Hepatocyte (in vitro differentiated cells): ENCODE data around the gene PTGIS.

Experiments
- CTCF ChIP-seq: fragments of 200-600 bp; sonication (generic); IDR thresholded peaks from 2 replicates; pipeline ENCODE4 v1.5.1; 2016; ENCODE audit warnings: antibody characterized with exemption, mild to moderate bottlenecking; ENCODE audit not compliant: poor library complexity
- EZH2 ChIP-seq: fragments of 200-600 bp; sonication (generic); IDR thresholded peaks from 2 replicates; pipeline ENCODE4 v1.6.1; 2016; ENCODE audit warnings: antibody characterized with exemption, mild to moderate bottlenecking, borderline replicate concordance

DNA sequence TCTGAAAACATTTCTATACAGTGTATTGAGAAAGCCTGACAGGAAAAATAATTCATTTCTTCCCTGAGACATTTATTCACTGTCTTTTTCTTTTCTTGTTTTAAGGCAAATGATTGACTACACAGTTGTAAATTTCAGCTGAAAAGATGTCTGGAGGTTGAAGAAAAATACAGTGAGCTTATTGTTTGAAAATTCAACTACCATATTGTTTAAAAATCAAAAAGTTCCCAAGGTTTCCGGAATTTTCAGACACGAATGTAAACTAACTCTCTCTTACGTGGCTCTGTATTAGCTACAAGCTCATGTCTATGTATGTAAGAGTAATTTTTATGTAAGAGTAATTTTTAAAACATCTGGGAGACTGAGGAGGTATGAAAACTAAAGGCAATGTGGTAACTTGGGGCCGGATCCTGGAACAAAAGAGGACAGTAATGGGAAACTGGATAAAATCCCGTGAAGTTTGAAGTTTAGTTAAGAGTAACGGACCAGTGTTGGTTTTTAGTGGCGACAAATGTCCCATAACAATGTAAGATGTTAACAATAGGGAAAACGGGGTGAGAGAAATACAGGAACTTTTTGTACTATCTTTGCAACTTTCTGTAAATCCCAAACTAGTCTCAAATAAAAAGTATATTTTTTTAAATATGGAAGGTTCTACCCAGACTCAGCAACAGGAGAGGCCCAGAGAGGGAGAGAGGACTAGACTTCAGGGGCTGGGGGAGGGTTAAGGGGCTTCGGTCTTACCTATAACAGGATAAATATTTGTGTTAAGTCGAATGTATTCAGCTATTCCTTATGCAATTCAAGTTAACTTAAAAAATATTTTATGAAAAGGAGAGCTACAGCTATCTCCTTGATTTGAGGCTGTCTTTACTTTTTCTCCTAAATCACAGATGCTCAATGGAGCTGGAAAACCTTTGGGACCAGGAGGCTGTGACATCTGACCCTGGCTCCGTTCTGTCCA is 1.3 kb downstream of the PTGIS start:
- TF ChIP-seq CTCF (no peak), EZH2 (no peak)
